COLO668 (cell line): ENCODE data around the gene MAGEC3.
"Not testable (repeated sequence)": the region's sequence is repeated elsewhere in the genome, so short reads cannot be mapped to it uniquely, and the experiment has no call there.

Experiments
- DNase-seq: peaks from one replicate; lab custom pipeline; 2025; ENCODE audit not compliant: unreplicated experiment; lab: John Stamatoyannopoulos, UW

The MAGEC3 gene, protein sequence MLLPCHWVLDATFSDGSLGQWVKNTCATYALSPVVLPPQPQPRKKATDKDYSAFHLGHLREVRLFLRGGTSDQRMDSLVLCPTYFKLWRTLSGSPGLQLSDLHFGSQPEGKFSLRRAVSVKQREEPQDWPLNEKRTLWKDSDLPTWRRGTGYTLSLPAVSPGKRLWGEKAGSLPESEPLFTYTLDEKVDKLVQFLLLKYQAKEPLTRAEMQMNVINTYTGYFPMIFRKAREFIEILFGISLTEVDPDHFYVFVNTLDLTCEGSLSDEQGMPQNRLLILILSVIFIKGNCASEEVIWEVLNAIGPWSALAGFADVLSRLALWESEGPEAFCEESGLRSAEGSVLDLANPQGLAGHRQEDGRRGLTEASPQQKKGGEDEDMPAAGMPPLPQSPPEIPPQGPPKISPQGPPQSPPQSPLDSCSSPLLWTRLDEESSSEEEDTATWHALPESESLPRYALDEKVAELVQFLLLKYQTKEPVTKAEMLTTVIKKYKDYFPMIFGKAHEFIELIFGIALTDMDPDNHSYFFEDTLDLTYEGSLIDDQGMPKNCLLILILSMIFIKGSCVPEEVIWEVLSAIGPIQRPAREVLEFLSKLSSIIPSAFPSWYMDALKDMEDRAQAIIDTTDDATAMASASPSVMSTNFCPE

DNA sequence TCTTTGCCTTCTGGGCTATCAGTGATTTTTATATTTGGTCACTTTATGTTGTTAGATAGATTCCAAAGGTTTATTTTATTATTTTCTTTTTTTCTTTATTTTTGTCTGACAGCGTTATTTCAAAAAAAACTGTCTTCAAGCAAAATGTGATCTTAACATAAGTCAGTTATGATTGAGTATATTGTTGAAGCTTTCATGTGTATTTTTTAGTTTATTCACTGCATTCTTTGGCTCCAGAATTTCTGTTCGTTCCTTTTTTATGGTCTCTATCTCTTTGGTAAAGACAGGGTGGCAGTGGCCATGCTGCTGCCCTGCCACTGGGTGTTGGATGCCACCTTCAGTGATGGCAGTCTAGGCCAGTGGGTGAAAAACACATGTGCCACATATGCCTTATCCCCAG lies at the start of gene MAGEC3:
Gene MAGEC3, plus strand, starts transcription at position 301 of the 400 bp plus-strand sequence. Its CDS starts 0 bp downstream, at position 301.
- DNase-seq, result no peak

DNA sequence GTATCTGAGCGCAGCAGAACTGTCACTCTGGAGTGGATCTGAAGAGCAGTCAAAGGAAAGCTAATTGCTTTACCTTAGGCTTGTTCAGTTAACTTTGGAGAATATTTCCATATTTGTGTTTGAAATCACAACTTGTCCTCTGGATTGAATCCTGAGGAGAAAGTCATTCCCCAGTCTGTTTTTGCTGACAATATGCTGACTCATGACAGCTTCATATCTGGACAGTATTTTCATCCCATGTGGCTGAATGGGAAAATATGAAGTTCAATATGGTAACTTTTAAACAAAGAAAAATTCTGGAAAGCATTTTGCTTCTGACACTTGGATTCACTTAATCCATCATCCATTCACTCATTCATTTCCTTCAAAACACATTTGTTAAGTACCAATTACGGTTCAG lies 46.3 kb upstream of the MAGEC3 start:
- DNase-seq, result no peak

DNA sequence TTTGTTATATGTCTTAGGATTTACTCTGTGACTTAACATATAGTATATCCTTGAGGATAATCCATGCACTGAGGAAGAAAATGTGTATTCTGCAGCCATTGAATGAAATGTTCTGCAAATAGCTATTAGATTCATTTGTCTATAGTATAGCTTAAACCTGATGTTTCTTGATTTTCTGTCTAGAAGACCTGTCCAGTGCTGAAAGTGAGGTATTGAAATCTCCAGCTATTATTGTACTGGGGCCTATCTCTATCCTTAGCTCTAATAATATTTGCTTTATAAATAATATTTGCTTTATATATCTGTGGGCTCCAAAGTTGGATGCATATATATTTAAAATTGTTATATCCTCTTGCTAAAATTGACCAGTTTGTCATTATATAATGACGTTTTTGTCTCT lies 26.7 kb upstream of the MAGEC3 start:
- DNase-seq, result no peak

- no peak for DNase-seq
These were observed 23.8 kb upstream of the MAGEC3 start for GRCh38 chrX:141814213-141814857.

- DNase-seq, result no peak
These were observed 22.2 kb upstream of the MAGEC3 start for GRCh38 chrX:141815904-141816303.

DNA sequence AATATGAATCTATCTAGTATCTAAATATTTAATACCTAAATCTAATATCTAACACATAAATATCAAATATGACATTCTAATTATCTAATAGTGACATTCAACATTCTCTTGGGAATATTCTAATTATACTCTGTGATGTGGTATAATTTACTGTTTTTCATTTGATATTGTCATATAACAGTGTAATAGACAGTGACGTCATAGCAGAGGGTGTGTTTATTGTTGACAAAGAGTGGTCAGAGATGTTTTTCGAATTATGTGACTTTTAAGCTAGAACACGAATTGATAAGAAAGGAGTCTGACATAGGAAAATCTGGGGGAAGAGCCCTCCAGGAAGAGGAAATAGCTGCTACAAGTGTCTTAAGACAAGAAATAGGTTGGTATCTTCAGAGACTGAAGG lies 5.9 kb upstream of the MAGEC3 start:
- no peak for DNase-seq

DNA sequence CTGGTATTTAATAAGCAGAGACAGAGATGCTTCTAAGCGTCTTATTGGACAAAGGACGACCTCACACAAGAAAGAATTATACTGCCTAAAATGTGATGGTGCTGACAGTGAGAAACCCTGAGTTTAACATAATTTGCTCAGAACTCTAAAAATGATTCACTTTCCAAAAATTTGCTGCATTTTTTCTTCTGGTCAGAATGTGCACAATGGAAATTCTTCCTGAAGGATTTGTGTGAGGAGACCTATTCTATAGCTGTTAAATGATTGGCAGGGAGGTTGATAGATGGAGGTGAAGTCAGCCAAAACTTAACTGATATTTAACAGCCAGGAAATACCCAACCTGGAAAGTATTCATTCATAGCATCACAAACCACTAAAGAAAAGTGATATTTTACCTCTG lies 1.7 kb downstream of the MAGEC3 start:
- DNase-seq, result no peak

DNA sequence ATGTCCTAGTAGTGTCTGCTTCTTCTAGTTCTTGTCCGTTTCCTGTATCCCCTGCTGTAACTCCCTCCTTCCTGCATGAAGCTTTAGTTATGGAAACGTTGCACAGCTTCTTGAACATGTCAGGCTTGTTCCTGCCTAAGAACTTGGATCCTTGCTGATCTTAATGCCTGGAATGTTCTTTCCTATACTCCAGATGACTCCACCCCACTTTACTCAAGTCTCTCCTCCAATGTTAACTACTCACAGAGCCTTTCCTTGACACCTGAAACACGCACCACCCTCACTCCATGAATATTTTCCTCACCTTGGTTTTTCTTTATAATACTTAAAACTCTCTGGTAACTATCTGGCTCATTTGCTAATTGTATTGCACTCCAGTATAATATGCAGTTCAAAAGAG lies 19.4 kb downstream of the MAGEC3 start:
- no peak for DNase-seq

DNA sequence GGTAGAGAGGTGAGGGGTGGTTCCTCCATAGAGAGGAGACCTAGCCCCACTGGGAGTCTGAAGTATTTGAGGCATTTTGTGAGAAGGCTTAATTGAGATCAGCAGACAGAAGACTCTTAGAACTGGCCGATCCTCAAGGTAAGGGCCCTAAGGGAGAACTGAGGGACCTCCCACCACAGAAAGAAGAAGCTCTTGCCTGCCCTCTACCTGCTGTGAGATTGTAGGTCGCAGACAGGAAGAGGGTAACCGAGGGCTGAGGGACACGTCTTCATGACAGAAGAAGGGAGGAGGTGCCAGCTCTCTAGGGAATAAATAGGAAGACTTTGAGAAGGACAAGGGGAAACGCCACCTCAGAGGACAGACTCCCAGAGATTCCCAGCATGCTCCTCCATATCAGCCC lies 41.5 kb downstream of the MAGEC3 start:
- no peak for DNase-seq

- DNase-seq, result not testable (repeated sequence)
These were observed 50.7 kb downstream of the MAGEC3 start for GRCh38 chrX:141888811-141889210.

- no peak for DNase-seq
These were observed 56.6 kb downstream of the MAGEC3 start for GRCh38 chrX:141894733-141895132.

GRCh38 chrX:141897690-141898089 lies 59.6 kb downstream of the MAGEC3 start:
- no peak for DNase-seq

DNA sequence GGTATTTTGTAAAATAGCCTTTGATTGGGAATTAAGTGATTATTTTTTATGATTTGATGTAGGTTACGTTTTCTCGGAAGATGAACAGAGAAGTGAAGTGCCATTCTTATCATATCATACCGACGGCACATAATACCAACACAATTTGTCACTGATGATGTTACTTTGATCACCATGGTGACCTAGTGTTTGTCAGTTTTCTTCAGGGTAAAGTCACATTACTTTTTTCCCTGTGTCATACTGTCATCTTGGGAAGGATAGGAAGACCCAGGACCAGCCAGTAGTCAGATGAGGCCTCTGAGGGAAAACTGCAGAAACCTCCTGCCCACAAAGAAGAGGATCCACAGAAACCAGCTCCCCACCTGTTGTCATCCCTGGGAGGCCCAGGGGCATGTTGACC lies 64.2 kb downstream of the MAGEC3 start:
- DNase-seq, result no peak

GRCh38 chrX:141903400-141904155 lies 65.5 kb downstream of the MAGEC3 start, which contains the start of gene MAGEC1:
Gene MAGEC1 (plus strand): TSS chrX:141903894. CDS start chrX:141905073, 1,179 bp downstream.
- DNase-seq, result no peak

GRCh38 chrX:141904262-141904661 lies 66.1 kb downstream of the MAGEC3 start:
- no peak for DNase-seq

GRCh38 chrX:141917801-141918200 lies 79.7 kb downstream of the MAGEC3 start:
- DNase-seq, result no peak

- no peak for DNase-seq
These were observed 86.2 kb downstream of the MAGEC3 start for GRCh38 chrX:141924293-141924692.

DNA sequence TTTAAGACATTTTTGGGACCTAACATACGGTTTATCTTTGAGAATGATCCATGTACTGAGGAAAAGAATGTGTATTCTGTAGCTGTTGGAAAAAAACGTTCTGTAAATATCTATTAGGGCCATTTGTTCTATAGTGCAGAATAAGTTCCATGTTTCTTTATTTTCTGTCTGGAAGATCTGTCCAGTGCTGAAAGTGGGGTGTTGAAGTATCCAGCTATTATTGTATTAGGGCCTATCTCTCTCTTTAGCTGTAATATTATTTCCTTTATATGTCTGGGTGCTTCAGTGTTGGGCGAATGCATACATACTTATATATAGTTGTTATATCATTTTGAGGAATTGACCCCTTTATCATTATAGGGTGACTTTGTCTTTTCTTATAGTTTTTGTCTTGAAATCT lies 90.3 kb downstream of the MAGEC3 start:
- no peak for DNase-seq

GRCh38 chrX:141934059-141934641 lies 96.0 kb downstream of the MAGEC3 start:
- DNase-seq, result no peak

- no peak for DNase-seq
These were observed 97.5 kb downstream of the MAGEC3 start for GRCh38 chrX:141935645-141936044.

DNA sequence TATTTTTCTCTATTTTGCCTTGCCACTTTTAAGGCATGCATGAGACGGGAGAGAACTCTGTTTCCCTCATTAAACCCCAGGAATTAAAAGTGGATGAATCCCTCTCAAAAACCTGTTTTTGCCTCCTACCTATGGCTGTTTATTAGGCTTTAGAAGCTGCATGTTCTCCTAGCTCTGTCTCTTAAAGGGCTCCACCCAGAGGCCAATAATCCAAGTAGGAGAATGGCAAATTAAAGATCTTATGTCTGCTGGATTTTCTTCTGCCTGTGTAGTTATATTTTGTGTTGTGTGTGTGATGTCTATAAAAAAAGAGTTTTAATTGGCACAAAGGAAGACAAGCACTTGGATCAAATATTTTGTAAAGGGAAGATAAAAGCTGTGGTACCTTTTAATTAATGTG lies 98.0 kb downstream of the MAGEC3 start:
- no peak for DNase-seq
